ENCODE results near the gene KRT7. TPM values are rescaled to one million over a fixed set of nuclear protein-coding genes. Genes with fewer than 3 reads are reported as not detected.
"Not testable (repeated sequence)": the region's sequence is repeated elsewhere in the genome, so short reads cannot be mapped to it uniquely, and the experiment has no call there.

KRT7 gene
- total RNA-seq, 4 donors from 2014 or later, result 2.5 to 33.9 (median 6.3) TPM

GRCh38 chr12:52285172-52285745 is 52.2 kb downstream of the KRT7 start:
- H3K4me1 ChIP-seq, result peaks cover 0 to 15% (median 10%) of the 10 kb centered on the region in 4 donors
- H3K9me3 ChIP-seq, result no peaks in the 10 kb centered on the region
- TF ChIP-seq, protein P1, sequence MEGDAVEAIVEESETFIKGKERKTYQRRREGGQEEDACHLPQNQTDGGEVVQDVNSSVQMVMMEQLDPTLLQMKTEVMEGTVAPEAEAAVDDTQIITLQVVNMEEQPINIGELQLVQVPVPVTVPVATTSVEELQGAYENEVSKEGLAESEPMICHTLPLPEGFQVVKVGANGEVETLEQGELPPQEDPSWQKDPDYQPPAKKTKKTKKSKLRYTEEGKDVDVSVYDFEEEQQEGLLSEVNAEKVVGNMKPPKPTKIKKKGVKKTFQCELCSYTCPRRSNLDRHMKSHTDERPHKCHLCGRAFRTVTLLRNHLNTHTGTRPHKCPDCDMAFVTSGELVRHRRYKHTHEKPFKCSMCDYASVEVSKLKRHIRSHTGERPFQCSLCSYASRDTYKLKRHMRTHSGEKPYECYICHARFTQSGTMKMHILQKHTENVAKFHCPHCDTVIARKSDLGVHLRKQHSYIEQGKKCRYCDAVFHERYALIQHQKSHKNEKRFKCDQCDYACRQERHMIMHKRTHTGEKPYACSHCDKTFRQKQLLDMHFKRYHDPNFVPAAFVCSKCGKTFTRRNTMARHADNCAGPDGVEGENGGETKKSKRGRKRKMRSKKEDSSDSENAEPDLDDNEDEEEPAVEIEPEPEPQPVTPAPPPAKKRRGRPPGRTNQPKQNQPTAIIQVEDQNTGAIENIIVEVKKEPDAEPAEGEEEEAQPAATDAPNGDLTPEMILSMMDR (IDR thresholded peaks at IDR 0.05), result no peak
- TF ChIP-seq POLR2A (IDR thresholded peaks at IDR 0.05) (no peak), EP300 (IDR thresholded peaks at IDR 0.05) (no peak)
- H3K27me3 ChIP-seq, result no peaks in the 10 kb centered on the region
- no peak overlapping the region for H3K27ac ChIP-seq
- H3K4me3 ChIP-seq, result no peak overlapping the region
- no peak for DNase-seq (ENCODE audit: low spot score in 2 of 2)
- no peaks in the 10 kb centered on the region for H3K36me3 ChIP-seq
- 95 to 96% methylated on average over 2 of the region's 2 CpGs for WGBS, 2 donors

DNA sequence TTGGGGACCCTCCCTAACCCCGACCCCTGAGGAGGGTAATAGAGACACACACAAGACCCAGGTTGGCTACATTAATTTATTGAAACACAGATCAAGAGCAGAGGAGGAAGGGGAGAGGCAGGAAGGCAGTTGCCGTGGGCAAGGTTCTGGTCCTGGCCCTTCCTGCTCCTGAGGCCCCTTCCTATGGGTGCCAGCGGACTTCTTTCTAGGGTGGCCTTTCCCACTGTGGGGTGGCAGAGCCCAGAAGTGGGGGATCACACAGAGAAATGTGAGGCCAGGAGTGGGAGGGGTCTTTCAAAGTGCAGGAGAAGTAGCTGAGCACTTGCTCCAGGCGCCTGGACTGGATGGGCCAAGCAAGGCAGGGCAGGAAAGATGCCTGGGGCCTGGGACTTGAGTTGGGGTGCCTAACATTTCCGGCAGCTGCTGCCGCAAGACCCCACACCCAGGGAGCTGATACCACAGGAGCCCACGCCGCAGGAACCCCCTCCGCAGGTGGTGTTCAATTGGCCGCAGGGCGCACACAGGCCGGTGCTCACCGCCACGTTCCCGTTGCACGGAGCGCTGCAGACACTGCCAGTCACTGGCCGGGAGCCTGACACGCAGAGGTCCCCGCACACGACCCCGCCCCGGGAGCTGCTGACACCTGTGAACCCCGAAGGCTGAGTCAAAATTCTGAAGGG is 52.9 kb downstream of the KRT7 start:
- 89 to 91% methylated on average over 20 to 24 of the region's 24 CpGs for WGBS, 2 donors
- DNase-seq (ENCODE audit: low spot score in 2 of 2), result no peak
- H3K9me3 ChIP-seq, result no peaks in the 10 kb centered on the region
- no peaks in the 10 kb centered on the region for H3K27me3 ChIP-seq
- TF ChIP-seq POLR2A (IDR thresholded peaks at IDR 0.05), result no peak
- no peak for TF ChIP-seq EP300 (IDR thresholded peaks at IDR 0.05)
- TF ChIP-seq, protein P1 (IDR thresholded peaks at IDR 0.05), result no peak
- peaks cover 0 to 7% (median 3%) of the 10 kb centered on the region in 4 donors for H3K4me1 ChIP-seq
- H3K27ac ChIP-seq, result no peak overlapping the region
- no peaks in the 10 kb centered on the region for H3K36me3 ChIP-seq
- H3K4me3 ChIP-seq, result no peak overlapping the region

GRCh38 chr12:52286857-52287785 is 54.1 kb downstream of the KRT7 start:
- not testable (repeated sequence) for H3K27me3 ChIP-seq; H3K9me3 ChIP-seq; H3K36me3 ChIP-seq; H3K27ac ChIP-seq; H3K4me3 ChIP-seq; DNase-seq (ENCODE audit: low spot score in 2 of 2); H3K4me1 ChIP-seq
- WGBS, 2 donors, result 86 to 95% methylated on average over 19 to 20 of the region's 21 CpGs

GRCh38 chr12:52287816-52288805 is 55.1 kb downstream of the KRT7 start:
- H3K27me3 ChIP-seq, result peaks cover 0 to 19% of the 10 kb centered on the region in 2 donors
- 84 to 88% methylated on average over 14 to 17 of the region's 17 CpGs for WGBS, 2 donors
- H3K4me3 ChIP-seq; H3K9me3 ChIP-seq; H3K36me3 ChIP-seq; H3K27ac ChIP-seq; H3K4me1 ChIP-seq; DNase-seq (ENCODE audit: low spot score in 2 of 2): not testable (repeated sequence)

GRCh38 chr12:52290483-52291134 is 57.6 kb downstream of the KRT7 start:
- H3K36me3 ChIP-seq; H3K4me3 ChIP-seq; H3K27ac ChIP-seq; H3K4me1 ChIP-seq; H3K9me3 ChIP-seq; DNase-seq (ENCODE audit: low spot score in 2 of 2): not testable (repeated sequence)
- no CpG with 5 or more reads among the region's 5 CpGs for WGBS, 2 donors
- peaks cover 0 to 30% of the 10 kb centered on the region in 2 donors for H3K27me3 ChIP-seq

All from tibial nerve (tissue), 4 donors.